ENCODE measurements around the gene DISC1.

DNA sequence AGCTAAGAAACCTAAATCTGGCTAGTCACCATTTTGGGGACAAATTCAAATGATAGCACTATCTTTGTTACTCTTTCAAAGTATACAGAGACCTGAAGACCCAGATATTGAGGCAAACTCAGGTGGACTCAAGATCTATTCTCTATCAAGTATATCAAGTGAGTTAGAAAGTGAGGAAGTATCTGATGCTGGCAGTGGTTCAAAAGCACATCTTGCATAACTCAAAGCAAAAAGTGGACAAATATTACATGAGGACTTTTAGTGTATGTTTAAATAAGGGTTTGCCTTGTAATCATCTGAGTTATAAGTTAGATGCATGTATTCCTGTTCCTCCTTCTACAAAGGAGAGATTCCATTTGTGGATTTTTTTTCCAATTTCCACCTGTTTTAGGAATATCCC is 338.4 kb downstream of the DISC1 start:
- no peak for TF ChIP-seq CTCF (IDR thresholded peaks at IDR 0.05)
- TF ChIP-seq POLR2A (IDR thresholded peaks at IDR 0.05): no peak
